GM19351 (cell line): ENCODE data around the gene CHMP4B.

Source experiments
- ATAC-seq: cut with Tn5 transposase; IDR thresholded peaks from one replicate; pipeline ENCODE4 v1.9.1; 2021; ENCODE audit warnings: mild to moderate bottlenecking, moderate library complexity; ENCODE audit not compliant: unreplicated experiment

The CHMP4B gene

DNA sequence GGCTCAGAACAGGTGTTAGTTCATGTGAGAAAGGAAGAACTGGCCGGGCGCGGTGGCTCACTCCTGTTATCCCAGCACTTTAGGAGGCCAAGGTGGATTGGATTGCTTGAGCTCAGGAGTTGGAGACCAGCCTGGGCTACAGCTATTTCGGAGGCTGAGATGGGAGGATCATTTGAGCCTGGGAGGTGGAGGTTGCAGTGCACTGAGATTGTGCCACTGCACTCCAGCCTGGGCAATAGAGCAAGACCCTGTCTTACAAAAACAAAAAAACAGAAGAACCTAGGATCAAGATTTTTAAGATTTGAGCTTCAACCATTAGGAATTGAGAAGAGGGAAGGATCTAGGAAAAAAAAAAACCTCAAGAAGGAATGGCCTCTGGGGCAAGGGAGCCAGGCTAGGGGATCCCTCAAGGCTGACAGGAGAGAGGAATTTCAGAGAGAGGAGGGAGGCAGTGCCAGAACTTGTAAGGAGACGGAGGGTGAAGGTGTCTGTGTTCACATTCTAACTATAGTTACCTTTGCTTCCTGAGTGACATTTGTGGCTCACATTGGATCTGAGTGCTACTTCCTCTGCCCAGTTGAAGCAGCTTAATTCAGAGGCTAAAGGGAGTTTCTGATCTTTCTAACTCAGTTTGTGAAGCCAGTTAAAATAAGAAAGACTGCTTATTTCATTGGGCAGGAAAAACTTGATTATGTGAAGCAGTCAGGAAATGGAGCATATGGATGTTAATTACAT is 26.1 kb downstream of the CHMP4B start:
- no peak for ATAC-seq

DNA sequence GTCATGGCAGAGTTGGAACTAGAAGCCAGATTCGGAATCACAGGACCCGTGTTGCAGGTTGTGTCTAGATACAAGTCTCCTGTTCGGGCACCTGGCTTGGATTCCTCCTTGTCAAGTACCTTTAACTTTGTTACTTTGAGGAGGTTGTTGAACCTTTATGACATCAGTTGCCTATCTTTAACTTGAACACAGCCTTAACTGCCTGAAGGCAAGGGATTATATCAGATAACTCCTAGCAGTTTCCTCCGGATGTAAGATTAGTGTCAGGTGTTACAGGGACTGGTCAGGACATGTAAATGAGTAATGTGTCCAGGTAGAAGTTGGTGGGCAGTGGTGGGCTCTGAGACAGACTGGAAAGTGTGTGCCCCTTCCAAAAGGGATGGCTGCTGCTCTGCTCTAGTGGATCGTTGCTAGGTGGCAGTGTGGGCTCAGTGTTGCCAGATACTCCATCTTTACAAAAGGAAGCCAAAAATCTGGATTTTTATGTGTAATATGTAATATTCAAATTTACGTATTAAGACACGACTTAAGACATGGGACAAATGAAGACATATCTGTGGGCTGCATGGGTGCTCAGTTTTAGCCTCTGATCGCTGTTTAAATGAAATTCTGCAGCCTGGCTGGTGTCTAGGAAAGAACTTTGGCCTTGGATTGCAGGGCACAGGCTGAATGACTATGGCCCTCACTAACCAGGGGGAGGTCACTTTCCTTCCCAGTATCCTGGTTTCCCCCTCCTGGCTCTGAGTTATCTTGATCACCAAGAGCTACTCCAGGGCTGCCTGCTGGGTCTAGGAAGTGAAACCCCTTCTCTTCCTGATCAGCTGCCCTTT is 27.1 kb downstream of the CHMP4B start:
- ATAC-seq: no peak

DNA sequence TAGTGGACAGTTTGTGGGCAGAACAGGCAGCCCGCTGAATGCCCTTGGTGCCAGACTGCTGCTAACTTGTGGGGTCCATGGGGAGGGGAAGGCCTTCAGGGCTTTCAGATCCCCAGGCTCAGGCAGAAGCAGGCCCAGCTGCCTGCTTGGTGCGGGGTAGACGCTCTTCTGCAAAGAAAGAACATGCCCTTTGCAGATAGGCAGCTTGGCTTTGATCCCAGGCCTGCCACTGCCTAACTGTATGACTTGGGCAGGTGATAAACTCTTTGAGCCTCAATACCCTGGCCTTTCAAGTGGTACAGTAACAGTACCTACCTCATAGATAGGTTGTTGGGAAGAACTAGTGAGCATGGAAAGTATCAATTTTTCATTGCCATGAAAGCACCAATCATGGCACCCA is 28.4 kb downstream of the CHMP4B start:
- ATAC-seq: no peak

- ATAC-seq: no peak
Measured at GRCh38 chr20:33840160-33840559, 29.0 kb downstream of the CHMP4B start.

GRCh38 chr20:33840759-33841435 is 29.7 kb downstream of the CHMP4B start:
- no peak for ATAC-seq

DNA sequence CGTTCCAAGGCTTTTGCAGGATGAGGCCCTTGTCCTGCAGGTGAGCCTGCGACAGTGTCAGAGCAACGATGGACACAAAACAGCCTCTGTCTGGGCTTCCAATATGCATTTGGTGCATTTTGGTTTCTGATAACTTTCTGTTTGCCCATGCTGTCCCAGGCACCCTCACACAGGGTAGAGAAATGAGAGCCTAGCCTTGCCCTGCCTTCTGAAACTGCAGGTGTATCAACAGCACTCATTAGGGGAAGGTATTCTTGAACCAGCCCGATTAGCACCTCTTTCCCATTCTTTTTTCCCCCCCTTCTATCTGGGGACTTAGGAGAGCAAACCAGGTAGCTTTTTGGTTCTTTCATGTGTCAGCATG is 30.3 kb downstream of the CHMP4B start:
- no peak for ATAC-seq

- ATAC-seq: no peak
Measured at GRCh38 chr20:33842346-33842745, 31.2 kb downstream of the CHMP4B start.

- ATAC-seq: no peak
Measured at GRCh38 chr20:33843050-33843449, 31.9 kb downstream of the CHMP4B start.

DNA sequence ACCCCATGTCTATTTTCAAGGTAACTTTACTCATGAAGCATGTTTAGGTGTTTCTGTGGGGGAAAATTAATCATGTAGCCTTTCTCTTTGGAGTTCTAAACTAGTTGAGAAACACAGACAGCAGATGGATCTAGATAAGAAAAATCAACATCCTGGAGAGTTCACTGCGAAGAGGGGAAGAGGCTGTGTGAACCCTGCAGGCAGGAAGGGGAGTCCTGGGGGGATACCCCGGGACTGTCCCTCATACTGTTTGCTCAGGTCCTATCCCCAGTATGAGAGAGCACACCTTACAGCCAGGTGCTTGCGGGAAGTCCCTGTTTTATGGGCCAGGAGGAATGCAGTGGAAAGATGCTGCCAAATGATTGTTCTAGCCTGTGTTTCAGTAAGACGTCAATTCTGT is 32.7 kb downstream of the CHMP4B start:
- ATAC-seq: no peak

GRCh38 chr20:33846291-33846935 is 35.3 kb downstream of the CHMP4B start:
- no peak for ATAC-seq

- no peak for ATAC-seq
Measured at GRCh38 chr20:33847006-33847405, 35.9 kb downstream of the CHMP4B start.

GRCh38 chr20:33848391-33848790 is 37.2 kb downstream of the CHMP4B start:
- no peak for ATAC-seq

DNA sequence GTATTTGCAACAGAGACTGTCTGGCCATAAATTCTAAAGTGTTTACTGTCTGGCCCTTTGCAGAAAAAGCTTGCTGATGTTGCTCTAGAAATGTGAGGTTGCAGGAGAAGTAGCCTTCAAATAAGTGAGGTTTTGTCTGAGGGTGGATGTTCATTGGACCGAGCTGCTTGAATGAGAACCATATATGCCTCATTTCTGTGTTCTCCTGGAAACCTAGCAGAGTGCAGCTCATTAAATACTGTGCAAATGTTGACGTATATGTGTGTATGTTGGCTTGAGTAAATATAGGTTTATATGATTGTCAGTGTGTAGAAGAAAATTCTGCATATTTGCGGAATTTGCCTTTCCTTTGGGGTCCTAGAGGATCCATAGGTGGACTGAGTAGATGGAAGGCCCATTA is 39.0 kb downstream of the CHMP4B start:
- ATAC-seq: no peak

- ATAC-seq: no peak
Measured at GRCh38 chr20:33851842-33852466, 40.8 kb downstream of the CHMP4B start.

DNA sequence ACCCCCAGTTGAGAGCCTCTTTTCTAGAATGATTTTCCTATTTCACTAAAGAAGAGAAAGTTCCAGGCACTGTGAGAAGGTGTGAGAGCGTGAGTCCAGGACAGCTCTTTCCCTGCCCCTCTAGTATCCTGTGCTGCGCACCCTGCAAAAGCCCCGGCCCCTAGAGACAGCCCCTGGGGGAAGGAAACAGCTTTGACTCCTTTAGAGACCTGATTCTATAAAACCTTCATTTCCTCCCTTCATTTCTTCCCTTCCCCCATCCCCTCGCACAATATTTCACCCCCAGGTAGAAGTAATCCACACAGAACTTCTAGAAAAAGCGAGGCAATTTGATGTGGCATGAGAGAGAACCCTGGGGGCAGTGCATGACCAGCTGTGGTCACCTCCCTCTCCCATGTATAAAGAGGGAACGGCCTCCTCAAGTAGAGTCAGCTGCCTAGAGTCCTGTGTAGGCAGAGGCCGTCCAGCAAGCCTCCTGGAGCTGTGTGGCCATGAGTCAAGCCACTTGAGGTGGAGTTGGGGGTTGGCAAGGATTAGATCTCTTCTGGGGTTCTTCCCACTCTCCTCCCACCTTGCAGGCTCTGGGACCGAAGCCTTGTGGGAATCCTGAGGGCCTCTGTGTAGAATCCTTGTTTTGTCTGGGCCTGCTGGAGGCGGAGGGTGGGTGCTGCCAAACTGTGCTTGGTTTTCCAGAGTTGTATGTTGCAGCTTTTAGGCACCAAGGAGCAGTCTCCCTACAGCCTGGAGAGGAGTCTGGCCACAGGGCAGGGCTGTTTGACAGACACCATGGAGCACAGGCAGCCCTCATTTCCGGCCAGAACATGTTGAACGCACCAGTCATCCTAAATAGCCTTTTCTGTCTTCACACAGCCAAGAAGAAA is 41.7 kb downstream of the CHMP4B start:
- ATAC-seq: no peak

- ATAC-seq: no peak
Measured at GRCh38 chr20:33853507-33853813, 42.3 kb downstream of the CHMP4B start.

GRCh38 chr20:33857722-33858563 is 46.8 kb downstream of the CHMP4B start:
- no peak for ATAC-seq

- ATAC-seq: no peak
Measured at GRCh38 chr20:33858666-33859065, 47.5 kb downstream of the CHMP4B start.

DNA sequence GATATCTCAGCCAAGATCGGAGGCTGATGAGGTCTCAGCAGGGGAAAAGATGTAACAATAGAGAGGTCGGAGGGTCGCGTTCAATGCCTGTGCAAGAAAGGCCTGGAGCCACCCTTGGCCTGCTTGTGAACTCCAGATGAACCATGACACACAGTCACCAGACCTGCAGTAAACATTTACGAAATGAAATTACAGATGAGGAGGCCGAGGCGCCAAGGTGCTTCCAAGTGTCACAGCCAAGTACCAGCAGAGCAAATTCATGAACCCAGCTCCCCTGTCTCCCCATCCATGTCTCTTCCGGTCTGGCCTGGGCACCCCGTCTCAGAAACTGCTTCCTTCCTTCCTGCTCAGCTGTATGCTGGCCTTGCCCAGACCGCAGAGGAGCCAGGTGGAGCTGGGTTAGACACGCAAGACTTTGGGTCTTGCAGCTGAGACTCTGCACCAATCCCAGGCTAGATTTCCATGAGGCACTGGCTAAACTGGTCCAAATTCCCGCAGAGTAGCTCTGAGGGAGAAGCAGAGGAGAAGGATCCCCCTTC is 48.1 kb downstream of the CHMP4B start:
- no peak for ATAC-seq
